GM18868 (cell line): Measurements from ENCODE around the gene MKLN1.
A peak's percentile ranks its signal among the peaks of the same experiment; 100 is the strongest.
"Not testable (repeated sequence)": the region's sequence is repeated elsewhere in the genome, so short reads cannot be mapped to it uniquely, and the experiment has no call there.

Source experiments
- ATAC-seq: cut with Tn5 transposase; IDR thresholded peaks from one replicate; pipeline ENCODE4 v1.9.1; 2021; ENCODE audit warnings: mild to moderate bottlenecking, moderate library complexity; ENCODE audit not compliant: unreplicated experiment

MKLN1 gene

GRCh38 chr7:131513245-131514061 is 185.8 kb downstream of the MKLN1 start:
- ATAC-seq = peak; percentile 99

GRCh38 chr7:131515471-131515870 is 187.8 kb downstream of the MKLN1 start:
- ATAC-seq = not testable (repeated sequence)

GRCh38 chr7:131517218-131517923 is 189.7 kb downstream of the MKLN1 start:
- ATAC-seq = no peak

GRCh38 chr7:131518626-131519025 is 190.9 kb downstream of the MKLN1 start:
- no peak for ATAC-seq

- no peak for ATAC-seq
These were observed 194.0 kb downstream of the MKLN1 start for GRCh38 chr7:131521651-131522163.

- peak; percentile 60 for ATAC-seq
These were observed 194.8 kb downstream of the MKLN1 start for GRCh38 chr7:131522325-131522930.

GRCh38 chr7:131524115-131524514 is 196.4 kb downstream of the MKLN1 start:
- ATAC-seq = no peak

GRCh38 chr7:131524703-131525102 is 197.0 kb downstream of the MKLN1 start:
- ATAC-seq = no peak

GRCh38 chr7:131525820-131526219 is 198.1 kb downstream of the MKLN1 start:
- no peak for ATAC-seq

GRCh38 chr7:131527456-131527855 is 199.8 kb downstream of the MKLN1 start:
- no peak for ATAC-seq

GRCh38 chr7:131529179-131529578 is 201.5 kb downstream of the MKLN1 start:
- ATAC-seq = no peak

GRCh38 chr7:131529617-131530016 is 201.9 kb downstream of the MKLN1 start:
- no peak for ATAC-seq

GRCh38 chr7:131530137-131530536 is 202.5 kb downstream of the MKLN1 start:
- ATAC-seq = no peak

GRCh38 chr7:131532570-131533091 is 205.0 kb downstream of the MKLN1 start:
- no peak for ATAC-seq

GRCh38 chr7:131533151-131533559 is 205.5 kb downstream of the MKLN1 start:
- no peak for ATAC-seq

- no peak for ATAC-seq
These were observed 206.2 kb downstream of the MKLN1 start for GRCh38 chr7:131533566-131534561.

GRCh38 chr7:131536361-131536849 is 208.7 kb downstream of the MKLN1 start:
- ATAC-seq = no peak

GRCh38 chr7:131537571-131537978 is 209.9 kb downstream of the MKLN1 start:
- ATAC-seq = no peak

GRCh38 chr7:131538071-131538812 is 210.6 kb downstream of the MKLN1 start:
- ATAC-seq = no peak
